Activated T-cell treated with anti-CD3 and anti-CD28 coated beads, Interleukin-2, amount 50 U/mL, for 4 hours (primary cell): ENCODE data around the gene TMEM89. TPM values are rescaled to one million over a fixed set of nuclear protein-coding genes. Genes with fewer than 3 reads are reported as not detected.
A peak's percentile ranks its signal among the peaks of the same experiment; 100 is the strongest.

ENCODE experiments used
- ATAC-seq, 2 donors: fragments of 200-7000 bp; cut with Tn5 transposase; one replicate each; pipeline ENCODE4 v1.10.0; 2021
- DNase-seq: peaks from one replicate; pipeline ENCODE4 v3.0.0-alpha.2; 2020
- H3K27me3 Mint-ChIP-seq: one replicate; pipeline ENCODE4 v1.8.0; 2021; ENCODE audit warnings: low read depth, mixed read lengths
- H3K36me3 Mint-ChIP-seq: one replicate; pipeline ENCODE4 v1.8.0; 2022; ENCODE audit warnings: mixed read lengths; ENCODE audit not compliant: insufficient read depth
- H3K4me1 Mint-ChIP-seq: one replicate; pipeline ENCODE4 v1.8.0; 2021; ENCODE audit warnings: low read depth, mixed read lengths
- H3K4me3 Mint-ChIP-seq: one replicate; pipeline ENCODE4 v1.8.0; 2021; ENCODE audit warnings: mild to moderate bottlenecking, moderate library complexity, mixed read lengths
- H3K9me3 Mint-ChIP-seq: one replicate; pipeline ENCODE4 v1.8.0; 2021; ENCODE audit warnings: mixed read lengths
- total RNA-seq, 3 donors: library from RNA; stranded (reverse); gene quantifications; one replicate each; pipeline ENCODE4 v1.2.1, GENCODE V29; 2021

Gene TMEM89, protein sequence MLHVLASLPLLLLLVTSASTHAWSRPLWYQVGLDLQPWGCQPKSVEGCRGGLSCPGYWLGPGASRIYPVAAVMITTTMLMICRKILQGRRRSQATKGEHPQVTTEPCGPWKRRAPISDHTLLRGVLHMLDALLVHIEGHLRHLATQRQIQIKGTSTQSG
- total RNA-seq = not detected

- Mint-ChIP-seq H3K4me1 (peaks cover 10% of the 10 kb centered on the region), H3K4me3 (no peak within 1 kb of the TSS), H3K27me3 (no peaks in the 10 kb centered on the region), H3K9me3 (peaks cover 11% of the 10 kb centered on the region), H3K36me3 (peaks cover 2% of the 10 kb centered on the region)
- DNase-seq (no peak), ATAC-seq (no peak)
Observed at GRCh38 chr3:48621461-48621869, at the start of gene TMEM89. Gene TMEM89 (minus strand): TSS chr3:48621769. CDS start chr3:48621756, 13 bp downstream.

DNA sequence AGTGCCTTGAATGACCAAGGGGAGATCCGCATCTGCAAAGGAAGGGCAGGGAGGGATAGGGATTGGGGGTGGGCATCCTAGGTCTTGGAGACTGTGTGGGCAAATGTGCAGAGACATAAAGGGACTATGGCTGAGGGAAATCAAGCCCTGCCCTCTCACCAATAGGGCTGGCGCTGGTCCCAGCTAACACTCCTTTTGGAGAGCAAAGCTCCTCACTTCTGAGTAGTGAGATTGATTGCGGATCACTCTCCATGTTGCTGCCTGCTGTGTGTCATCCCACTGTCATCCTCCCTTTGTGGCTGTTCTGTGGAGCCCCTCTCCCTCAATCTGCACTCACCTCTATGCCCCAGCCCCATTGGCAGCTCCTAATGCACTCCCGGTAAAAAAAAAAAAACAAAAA, 43.4 kb upstream of the TMEM89 start:
- Mint-ChIP-seq H3K27me3 (peaks cover 18% of the 10 kb centered on the region), H3K4me1 (peaks cover 18% of the 10 kb centered on the region), H3K9me3 (no peaks in the 10 kb centered on the region), H3K36me3 (no peaks in the 10 kb centered on the region), H3K4me3 (no peak overlapping the region)
- DNase-seq (no peak), ATAC-seq (no peak)

- H3K27me3 Mint-ChIP-seq = peaks cover 21% of the 10 kb centered on the region
- H3K4me1 Mint-ChIP-seq = peaks cover 18% of the 10 kb centered on the region
- H3K4me3 Mint-ChIP-seq = peak overlapping the region; percentile 80
- no peaks in the 10 kb centered on the region for H3K36me3 Mint-ChIP-seq
- ATAC-seq (no peak), DNase-seq (no peak)
- H3K9me3 Mint-ChIP-seq = no peaks in the 10 kb centered on the region
Observed at GRCh38 chr3:48664313-48664644, 42.7 kb upstream of the TMEM89 start.

DNA sequence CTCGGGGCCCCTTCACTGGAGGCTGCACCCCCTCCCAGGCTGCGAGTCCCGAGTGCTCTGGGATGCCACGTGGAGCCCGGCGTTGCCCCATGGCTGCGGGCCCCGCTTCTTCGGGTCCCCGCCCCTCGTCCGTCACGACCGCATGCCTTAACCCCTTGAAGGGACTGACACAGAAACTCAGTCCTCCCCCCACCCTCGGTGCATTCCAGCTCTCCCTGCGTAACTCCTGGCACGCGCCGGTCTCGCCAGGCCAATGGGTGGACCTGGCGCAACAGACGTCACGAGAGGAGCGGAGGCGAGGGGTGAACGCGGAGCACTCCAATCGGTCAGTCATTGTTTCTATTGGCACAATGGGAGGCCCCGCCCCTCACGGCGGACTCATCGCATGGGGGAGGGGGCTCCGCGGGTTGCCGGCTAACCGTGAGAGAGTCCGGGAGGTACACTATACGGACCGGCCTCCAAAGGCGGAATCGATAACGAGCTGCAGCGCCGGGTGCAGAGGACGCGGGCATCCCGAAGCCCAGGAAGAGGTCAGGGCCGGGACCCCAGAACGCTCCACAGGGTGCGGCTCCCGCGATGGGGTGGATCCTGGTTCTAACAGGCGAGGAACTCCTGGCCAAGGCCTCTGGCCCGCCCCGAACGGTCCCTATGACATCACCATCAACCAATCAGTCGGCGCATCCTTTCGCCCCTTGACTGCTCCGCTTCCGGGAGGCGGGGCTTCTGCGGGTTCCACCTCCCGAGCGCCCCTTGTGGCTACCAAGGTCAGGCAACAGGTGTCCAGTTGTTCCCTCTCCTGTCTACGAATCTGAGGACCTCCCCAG, 42.1 kb upstream of the TMEM89 start:
- H3K36me3 Mint-ChIP-seq = no peaks in the 10 kb centered on the region
- no peaks in the 10 kb centered on the region for H3K9me3 Mint-ChIP-seq
- peaks cover 25% of the 10 kb centered on the region for H3K27me3 Mint-ChIP-seq
- peaks cover 19% of the 10 kb centered on the region for H3K4me1 Mint-ChIP-seq
- H3K4me3 Mint-ChIP-seq = peak overlapping the region; percentile 80
- DNase-seq (peak; percentile 76), ATAC-seq (peak; percentile 86)

- peaks cover 25% of the 10 kb centered on the region for H3K27me3 Mint-ChIP-seq
- ATAC-seq (peak; percentile 21 to 29), DNase-seq (peak; percentile 31)
- peaks cover 19% of the 10 kb centered on the region for H3K4me1 Mint-ChIP-seq
- H3K36me3 Mint-ChIP-seq = no peaks in the 10 kb centered on the region
- H3K9me3 Mint-ChIP-seq = no peaks in the 10 kb centered on the region
- peak within 1 kb of the TSS; percentile 80 for H3K4me3 Mint-ChIP-seq
Observed at GRCh38 chr3:48662753-48663488, 41.4 kb upstream of the TMEM89 start, which contains the start of gene CELSR3. Gene CELSR3 (minus strand): TSS chr3:48662886. CDS start chr3:48662634, 252 bp downstream.

GRCh38 chr3:48662145-48662752, 40.7 kb upstream of the TMEM89 start:
- no peak for ATAC-seq
- Mint-ChIP-seq H3K4me3 (peak overlapping the region; percentile 50), H3K9me3 (no peaks in the 10 kb centered on the region), H3K4me1 (peaks cover 22% of the 10 kb centered on the region), H3K27me3 (peaks cover 25% of the 10 kb centered on the region), H3K36me3 (no peaks in the 10 kb centered on the region)
- no peak for DNase-seq

GRCh38 chr3:48661501-48662144, 40.1 kb upstream of the TMEM89 start:
- no peaks in the 10 kb centered on the region for H3K9me3 Mint-ChIP-seq
- peaks cover 24% of the 10 kb centered on the region for H3K4me1 Mint-ChIP-seq

DNA sequence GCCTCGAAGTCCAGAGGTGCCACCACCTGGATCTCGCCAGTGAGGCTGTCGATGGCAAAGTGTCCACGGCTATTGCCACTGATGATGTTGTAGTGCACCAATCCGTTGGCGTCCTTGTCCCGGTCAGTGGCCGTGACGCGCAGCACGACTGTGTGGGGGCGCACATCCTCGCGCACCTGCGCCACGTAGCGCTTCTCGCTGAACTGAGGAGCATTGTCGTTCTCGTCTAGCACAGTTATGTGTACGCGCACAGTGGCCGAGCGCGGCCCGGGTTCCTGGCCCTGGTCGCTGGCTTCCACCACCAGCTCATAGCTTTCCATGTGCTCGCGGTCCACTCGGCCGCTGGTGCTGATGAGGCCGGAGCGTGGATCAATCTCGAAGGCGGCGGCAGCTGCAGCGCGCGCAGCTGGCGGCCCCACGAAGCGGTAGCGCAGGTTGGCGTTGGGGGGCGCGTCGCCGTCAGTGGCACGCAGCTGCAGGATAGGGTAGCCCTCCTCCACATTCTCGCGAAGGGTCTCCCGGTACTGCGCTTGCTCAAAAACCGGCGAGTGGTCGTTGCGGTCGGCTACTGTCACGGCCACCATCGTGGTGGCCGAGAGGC, 39.3 kb upstream of the TMEM89 start:
- Mint-ChIP-seq H3K36me3 (no peaks in the 10 kb centered on the region), H3K4me1 (peaks cover 24% of the 10 kb centered on the region), H3K9me3 (no peaks in the 10 kb centered on the region), H3K4me3 (peak overlapping the region; percentile 26), H3K27me3 (peaks cover 25% of the 10 kb centered on the region)
- ATAC-seq = no peak
- DNase-seq = no peak

More at GRCh38 chr3:48661501-48662144, 40.1 kb upstream of the TMEM89 start:
- Mint-ChIP-seq H3K4me3 (peak overlapping the region; percentile 50), H3K27me3 (peaks cover 25% of the 10 kb centered on the region), H3K36me3 (no peaks in the 10 kb centered on the region)
- ATAC-seq (peak; percentile 15 to 27), DNase-seq (peak; percentile 70)

DNA sequence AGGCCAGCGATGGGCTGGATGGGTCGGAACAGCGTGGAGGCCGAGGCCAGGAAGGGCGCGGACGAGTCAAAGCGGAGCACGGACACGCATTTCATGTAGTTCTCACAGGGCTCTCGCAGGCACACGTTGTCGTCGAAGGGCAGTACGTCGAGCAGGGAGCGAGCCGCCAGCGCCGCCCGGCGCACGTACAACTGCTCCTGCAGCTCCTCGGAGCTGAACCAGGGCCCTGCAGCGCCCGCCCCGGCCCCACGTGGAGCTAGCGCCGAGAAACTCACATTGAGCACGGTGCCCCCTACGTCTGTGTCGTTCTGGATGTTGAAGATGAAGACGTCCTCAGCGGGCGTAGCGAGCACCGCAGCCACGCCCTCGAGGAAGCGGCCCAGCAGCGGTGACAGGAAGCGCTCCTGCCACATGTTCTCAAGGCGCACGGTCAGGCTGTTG, 35.3 kb upstream of the TMEM89 start:
- H3K27me3 Mint-ChIP-seq = peaks cover 9% of the 10 kb centered on the region
- peak overlapping the region; percentile 77 for H3K4me3 Mint-ChIP-seq
- peaks cover 14% of the 10 kb centered on the region for H3K4me1 Mint-ChIP-seq
- H3K9me3 Mint-ChIP-seq = no peaks in the 10 kb centered on the region
- peak in 1 of 2 donors; percentile 2 for ATAC-seq
- no peaks in the 10 kb centered on the region for H3K36me3 Mint-ChIP-seq
- peak; percentile 22 for DNase-seq

DNA sequence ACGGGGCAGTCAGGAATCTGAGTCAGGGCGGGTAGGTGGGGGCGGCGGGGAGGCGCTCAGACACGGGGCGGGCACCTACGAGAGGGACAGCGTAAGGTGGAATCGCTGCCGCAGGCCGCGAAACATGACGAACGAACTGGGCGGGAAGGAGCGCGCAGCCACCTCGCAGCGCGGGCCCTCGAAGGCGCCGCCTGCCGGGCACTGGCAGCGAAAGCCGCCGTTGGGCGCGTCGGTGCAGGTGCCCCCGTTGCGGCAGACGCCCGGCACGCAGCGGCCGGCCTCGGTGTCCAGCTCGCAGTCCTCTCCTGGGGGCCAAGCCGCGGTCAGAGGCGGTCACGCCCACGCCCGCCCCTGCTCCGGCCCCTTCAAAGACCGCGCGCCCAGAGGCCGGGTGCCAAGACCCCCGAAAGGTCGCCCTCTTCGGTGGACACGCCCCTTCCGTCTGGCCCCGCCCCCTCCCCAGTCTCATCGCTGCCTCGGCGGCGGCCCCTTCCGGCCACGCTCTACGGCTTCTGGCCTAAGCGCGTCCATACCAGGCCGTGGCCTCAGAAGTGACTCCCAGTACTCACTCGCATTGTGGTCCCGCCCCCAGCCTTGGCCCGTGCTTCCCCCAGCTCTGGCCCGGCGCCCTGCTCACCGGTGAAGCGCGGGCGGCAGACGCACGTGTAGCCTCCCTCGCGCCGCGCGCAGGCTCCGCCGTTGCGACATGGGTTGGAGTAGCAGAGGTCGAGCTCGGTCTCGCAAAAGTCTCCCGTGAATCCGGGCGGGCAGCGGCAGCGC, 34.7 kb upstream of the TMEM89 start:
- peak; percentile 82 for DNase-seq
- Mint-ChIP-seq H3K36me3 (no peaks in the 10 kb centered on the region), H3K4me3 (peak overlapping the region; percentile 78), H3K27me3 (peaks cover 7% of the 10 kb centered on the region), H3K4me1 (peaks cover 12% of the 10 kb centered on the region), H3K9me3 (no peaks in the 10 kb centered on the region)
- ATAC-seq = peak; percentile 85 to 88

GRCh38 chr3:48655606-48656005, 34.0 kb upstream of the TMEM89 start:
- Mint-ChIP-seq H3K27me3 (peaks cover 7% of the 10 kb centered on the region), H3K4me1 (peaks cover 12% of the 10 kb centered on the region), H3K9me3 (no peaks in the 10 kb centered on the region), H3K36me3 (no peaks in the 10 kb centered on the region), H3K4me3 (peak overlapping the region; percentile 78)
- DNase-seq = peak; percentile 56
- peak; percentile 26 to 27 for ATAC-seq

GRCh38 chr3:48655063-48655462, 33.5 kb upstream of the TMEM89 start:
- DNase-seq (no peak), ATAC-seq (no peak)
- Mint-ChIP-seq H3K4me1 (peaks cover 12% of the 10 kb centered on the region), H3K4me3 (peak overlapping the region; percentile 78), H3K36me3 (no peaks in the 10 kb centered on the region), H3K9me3 (no peaks in the 10 kb centered on the region), H3K27me3 (peaks cover 7% of the 10 kb centered on the region)
